Gastrocnemius medialis (tissue), 4 donors: ENCODE measurements around the gene THSD4. TPM values are rescaled to one million over a fixed set of nuclear protein-coding genes. Genes with fewer than 3 reads are reported as not detected.

Experiments used
- ATAC-seq, 2 donors: fragments of 150-250 bp; one replicate each; pipeline ENCODE4 v1.9.1; 2016
- DNase-seq, 2 donors: peaks; one replicate each; pipeline ENCODE4 v3.0.0-alpha.2; 2019
- H3K27ac ChIP-seq, 4 donors: fragments of 200-600 bp; sonication (generic); 1 replicate in 1 of 4; 2 replicates in 3 of 4; pipeline ENCODE4 v1.5.1; 2016 to 2018; ENCODE audit warnings: mild to moderate bottlenecking in 2 of 4, moderate library complexity in 1 of 4
- H3K27me3 ChIP-seq, 3 donors: fragments of 200-600 bp; sonication (generic) in 2 of 3; 1 replicate in 1 of 3; 2 replicates in 2 of 3; pipeline versions ENCODE4 v1.5.1 to v1.6.0; 2016 to 2019; ENCODE audit warnings: mild to moderate bottlenecking in 1 of 3, moderate library complexity in 1 of 3
- H3K36me3 ChIP-seq, 2 donors: fragments of 200-600 bp; sonication (generic) in 1 of 2; one replicate each; pipeline ENCODE4 v1.5.1; 2017 to 2018
- H3K4me1 ChIP-seq, 2 donors: fragments of 200-600 bp; sonication (generic) in 1 of 2; one replicate each; pipeline ENCODE4 v1.5.1; 2016 to 2017; ENCODE audit warnings: mild to moderate bottlenecking in 2 of 2
- H3K4me3 ChIP-seq, 4 donors: fragments of 200-600 bp; sonication (generic) in 3 of 4; 1 replicate in 1 of 4; 2 replicates in 3 of 4; pipeline ENCODE4 v1.5.1; 2016 to 2019; ENCODE audit warnings: mild to moderate bottlenecking in 2 of 4
- H3K9me3 ChIP-seq, 3 donors: fragments of 200-600 bp; sonication (generic) in 2 of 3; 1 replicate in 1 of 3; 2 replicates in 2 of 3; pipeline ENCODE4 v1.5.1; 2016 to 2019
- CTCF ChIP-seq, 5 experiments: fragments of 450-650 bp in 3 of 5; fragments of 200-600 bp in 2 of 5; sonication (generic) in 2 of 5; IDR thresholded peaks in 4 of 5; conservative IDR thresholded peaks in 1 of 5; 1 replicate in 4 of 5; 2 replicates in 1 of 5; pipeline ENCODE4 v1.5.1; 2016 to 2019; ENCODE audit warnings: antibody characterized with exemption in 5 of 5, mild to moderate bottlenecking in 3 of 5, moderate library complexity in 3 of 5
- POLR2A ChIP-seq, 2 donors: fragments of 450-650 bp; IDR thresholded peaks; one replicate each; pipeline ENCODE4 v1.6.1; 2017; ENCODE audit warnings: antibody characterized with exemption in 2 of 2, mild to moderate bottlenecking in 2 of 2, moderate library complexity in 2 of 2
- in situ Hi-C, 4 donors: fragments of 200-750 bp; cut with MboI; loops; one replicate each; pipeline versions ENCODE4 v1.15.0 to v1.8.0; 2017; ENCODE audit warnings: low sequenced_read_pairs in 4 of 4
- intact Hi-C: fragments of 100-400 bp; cut with DNase I; formaldehyde crosslinking; loops from one replicate; pipeline ENCODE4 v1.15.1; 2023; ENCODE audit warnings: low total_unique reads
- total RNA-seq, 4 donors: library from RNA; depleted of rRNA; stranded (reverse); fragments of >200 nt; gene quantifications; one replicate each; pipeline versions ENCODE4 v1.1.0 to v1.2.3, GENCODE V29; 2016

Gene THSD4
- total RNA-seq, 4 donors from 2014 or later: 0.35 to 3.1 (median 0.60) TPM

GRCh38 chr15:71072423-71072822 lies 42.8 kb upstream of the THSD4 start:
- H3K36me3 ChIP-seq: no peaks in the 10 kb centered on the region
- ATAC-seq: no peak
- TF ChIP-seq POLR2A (IDR thresholded peaks at IDR 0.05): no peak
- no peak for TF ChIP-seq CTCF (IDR thresholded peaks at IDR 0.05 in 4 of 5, conservative IDR thresholded peaks at IDR 0.05 in 1 of 5)
- no peak overlapping the region for H3K27ac ChIP-seq
- no peaks in the 10 kb centered on the region for H3K4me1 ChIP-seq
- intact Hi-C loops (no loop called here), in situ Hi-C loops (no loop called here)
- no peaks in the 10 kb centered on the region for H3K9me3 ChIP-seq
- H3K4me3 ChIP-seq: no peak overlapping the region
- DNase-seq: no peak
- H3K27me3 ChIP-seq: no peaks in the 10 kb centered on the region

- Histone ChIP-seq H3K4me1 (no peaks in the 10 kb centered on the region), H3K4me3 (no peak overlapping the region), H3K27ac (no peak overlapping the region), H3K36me3 (no peaks in the 10 kb centered on the region), H3K27me3 (no peaks in the 10 kb centered on the region), H3K9me3 (no peaks in the 10 kb centered on the region)
- intact Hi-C loops (no loop called here), in situ Hi-C loops (no loop called here)
- no peak for ATAC-seq
- TF ChIP-seq POLR2A (IDR thresholded peaks at IDR 0.05): no peak
- no peak for TF ChIP-seq CTCF (IDR thresholded peaks at IDR 0.05 in 4 of 5, conservative IDR thresholded peaks at IDR 0.05 in 1 of 5)
- no peak for DNase-seq
These were observed 36.6 kb upstream of the THSD4 start for GRCh38 chr15:71078506-71079207.

- DNase-seq (no peak), ATAC-seq (no peak)
- H3K9me3 ChIP-seq: no peaks in the 10 kb centered on the region
- no peaks in the 10 kb centered on the region for H3K4me1 ChIP-seq
- H3K27me3 ChIP-seq: no peaks in the 10 kb centered on the region
- TF ChIP-seq POLR2A (IDR thresholded peaks at IDR 0.05) (no peak), CTCF (IDR thresholded peaks at IDR 0.05 in 4 of 5, conservative IDR thresholded peaks at IDR 0.05 in 1 of 5) (no peak)
- H3K4me3 ChIP-seq: no peak overlapping the region
- intact Hi-C loops (no loop called here), in situ Hi-C loops (no loop called here)
- H3K27ac ChIP-seq: no peak overlapping the region
- H3K36me3 ChIP-seq: no peaks in the 10 kb centered on the region
These were observed 35.8 kb upstream of the THSD4 start for GRCh38 chr15:71079208-71080044.

- DNase-seq (no peak), ATAC-seq (no peak)
- Histone ChIP-seq H3K9me3 (no peaks in the 10 kb centered on the region), H3K27ac (no peak overlapping the region), H3K27me3 (no peaks in the 10 kb centered on the region), H3K4me1 (no peaks in the 10 kb centered on the region), H3K36me3 (no peaks in the 10 kb centered on the region), H3K4me3 (no peak overlapping the region)
- in situ Hi-C loops (no loop called here), intact Hi-C loops (no loop called here)
- TF ChIP-seq POLR2A (IDR thresholded peaks at IDR 0.05): no peak
These were observed 35.1 kb upstream of the THSD4 start for GRCh38 chr15:71080166-71080565.

GRCh38 chr15:71080705-71081104 lies 34.6 kb upstream of the THSD4 start:
- TF ChIP-seq CTCF (IDR thresholded peaks at IDR 0.05 in 4 of 5, conservative IDR thresholded peaks at IDR 0.05 in 1 of 5) (no peak), POLR2A (IDR thresholded peaks at IDR 0.05) (no peak)
- in situ Hi-C loops: no loop called here
- no peak overlapping the region for H3K27ac ChIP-seq
- DNase-seq (no peak), ATAC-seq (no peak)
- no peaks in the 10 kb centered on the region for H3K9me3 ChIP-seq
- H3K4me3 ChIP-seq: no peak overlapping the region
- no peaks in the 10 kb centered on the region for H3K4me1 ChIP-seq
- intact Hi-C loops: no loop called here
- no peaks in the 10 kb centered on the region for H3K36me3 ChIP-seq
- H3K27me3 ChIP-seq: no peaks in the 10 kb centered on the region
